ENCODE measurements around the gene CACNA1C. TPM values are rescaled to one million over a fixed set of nuclear protein-coding genes. Genes with fewer than 3 reads are reported as not detected.

CACNA1C gene
- total RNA-seq, 1 donor from 2014 or later = 1.3 TPM

- peaks cover 3% of the 10 kb centered on the region for H3K27me3 ChIP-seq (ENCODE audit: control insufficient read depth, insufficient read depth, low read length)
- H3K36me3 ChIP-seq (ENCODE audit: control insufficient read depth, insufficient read depth, low read length) = no peaks in the 10 kb centered on the region
- no peak for DNase-seq (ENCODE audit: low read depth)
- TF ChIP-seq CTCF (IDR thresholded peaks at IDR 0.05; ENCODE audit: insufficient read depth, low read length, poor library complexity, severe bottlenecking) = no peak
- H3K4me3 ChIP-seq (ENCODE audit: low read depth, low read length) = no peak overlapping the region
Observed at GRCh38 chr12:2017546-2018337, 35.0 kb upstream of the CACNA1C start.

- Histone ChIP-seq H3K27me3 (ENCODE audit: control insufficient read depth, insufficient read depth, low read length) (peaks cover 6% of the 10 kb centered on the region), H3K4me3 (ENCODE audit: low read depth, low read length) (no peak overlapping the region), H3K36me3 (ENCODE audit: control insufficient read depth, insufficient read depth, low read length) (no peaks in the 10 kb centered on the region)
- DNase-seq (ENCODE audit: low read depth) = no peak
- TF ChIP-seq CTCF (IDR thresholded peaks at IDR 0.05; ENCODE audit: insufficient read depth, low read length, poor library complexity, severe bottlenecking) = no peak
Observed at GRCh38 chr12:2018391-2018790, 34.4 kb upstream of the CACNA1C start.

GRCh38 chr12:2019126-2019525 is 33.7 kb upstream of the CACNA1C start:
- H3K27me3 ChIP-seq (ENCODE audit: control insufficient read depth, insufficient read depth, low read length) = peaks cover 7% of the 10 kb centered on the region
- H3K36me3 ChIP-seq (ENCODE audit: control insufficient read depth, insufficient read depth, low read length) = no peaks in the 10 kb centered on the region
- no peak for DNase-seq (ENCODE audit: low read depth)
- no peak for TF ChIP-seq CTCF (IDR thresholded peaks at IDR 0.05; ENCODE audit: insufficient read depth, low read length, poor library complexity, severe bottlenecking)
- no peak overlapping the region for H3K4me3 ChIP-seq (ENCODE audit: low read depth, low read length)

- Histone ChIP-seq H3K36me3 (ENCODE audit: control insufficient read depth, insufficient read depth, low read length) (no peaks in the 10 kb centered on the region), H3K4me3 (ENCODE audit: low read depth, low read length) (no peak overlapping the region), H3K27me3 (ENCODE audit: control insufficient read depth, insufficient read depth, low read length) (peaks cover 11% of the 10 kb centered on the region)
- TF ChIP-seq CTCF (IDR thresholded peaks at IDR 0.05; ENCODE audit: insufficient read depth, low read length, poor library complexity, severe bottlenecking) = no peak
- DNase-seq (ENCODE audit: low read depth) = no peak
Observed at GRCh38 chr12:2020511-2020910, 32.3 kb upstream of the CACNA1C start.

GRCh38 chr12:2023365-2023764 is 29.4 kb upstream of the CACNA1C start:
- DNase-seq (ENCODE audit: low read depth) = no peak
- H3K36me3 ChIP-seq (ENCODE audit: control insufficient read depth, insufficient read depth, low read length) = no peaks in the 10 kb centered on the region
- no peak overlapping the region for H3K4me3 ChIP-seq (ENCODE audit: low read depth, low read length)
- no peak for TF ChIP-seq CTCF (IDR thresholded peaks at IDR 0.05; ENCODE audit: insufficient read depth, low read length, poor library complexity, severe bottlenecking)
- peaks cover 13% of the 10 kb centered on the region for H3K27me3 ChIP-seq (ENCODE audit: control insufficient read depth, insufficient read depth, low read length)

GRCh38 chr12:2027351-2027750 is 25.4 kb upstream of the CACNA1C start:
- H3K27me3 ChIP-seq (ENCODE audit: control insufficient read depth, insufficient read depth, low read length) = peaks cover 18% of the 10 kb centered on the region
- H3K36me3 ChIP-seq (ENCODE audit: control insufficient read depth, insufficient read depth, low read length) = no peaks in the 10 kb centered on the region
- DNase-seq (ENCODE audit: low read depth) = no peak
- TF ChIP-seq CTCF (IDR thresholded peaks at IDR 0.05; ENCODE audit: insufficient read depth, low read length, poor library complexity, severe bottlenecking) = no peak
- no peak overlapping the region for H3K4me3 ChIP-seq (ENCODE audit: low read depth, low read length)

Data from kidney epithelial cell (primary cell).